Progenitor cell of endocrine pancreas (in vitro differentiated cells): ENCODE measurements around the gene BMPR1A. TPM values are rescaled to one million over a fixed set of nuclear protein-coding genes. Genes with fewer than 3 reads are reported as not detected.

Experiments
- DNase-seq: peaks from one replicate; pipeline ENCODE4 v3.0.0; 2021; ENCODE audit warnings: low spot score; ENCODE audit not compliant: unreplicated experiment
- H3K27ac Mint-ChIP-seq: 2 replicates; pipeline ENCODE4 v1.8.0; 2021; ENCODE audit warnings: mild to moderate bottlenecking, moderate library complexity, mixed read lengths
- H3K27me3 Mint-ChIP-seq: 2 replicates; pipeline ENCODE4 v1.8.0; 2021; ENCODE audit warnings: mixed read lengths
- H3K36me3 Mint-ChIP-seq: 2 replicates; pipeline ENCODE4 v1.8.0; 2022; ENCODE audit warnings: mixed read lengths; ENCODE audit not compliant: insufficient read depth
- H3K4me1 Mint-ChIP-seq: 2 replicates; pipeline ENCODE4 v1.8.0; 2021; ENCODE audit warnings: low read depth, mixed read lengths
- H3K4me3 Mint-ChIP-seq: 2 replicates; pipeline ENCODE4 v1.8.0; 2021; ENCODE audit warnings: low read depth, mild to moderate bottlenecking, moderate library complexity, mixed read lengths
- H3K9me3 Mint-ChIP-seq: 2 replicates; pipeline ENCODE4 v1.8.0; 2021; ENCODE audit warnings: low read depth, mixed read lengths
- CTCF ChIP-seq: fragments of 200-600 bp; sonication (generic); IDR thresholded peaks from one replicate; pipeline ENCODE4 v1.5.0; 2021; ENCODE audit warnings: antibody characterized with exemption, mild to moderate bottlenecking; ENCODE audit not compliant: unreplicated experiment
- total RNA-seq: library from RNA; stranded (reverse); gene quantifications from 2 replicates; pipeline ENCODE4 v1.2.1, GENCODE V29; 2021

BMPR1A gene
- total RNA-seq, 1 donor from 2014 or later = 89.7 TPM

- Mint-ChIP-seq H3K27me3 (no peaks in the 10 kb centered on the region), H3K9me3 (no peaks in the 10 kb centered on the region), H3K36me3 (peaks cover 32% of the 10 kb centered on the region), H3K4me1 (no peaks in the 10 kb centered on the region), H3K4me3 (no peak overlapping the region), H3K27ac (no peak overlapping the region)
- DNase-seq = no peak
- no peak for TF ChIP-seq CTCF
Observed at GRCh38 chr10:86914734-86915133, 158.3 kb downstream of the BMPR1A start.

GRCh38 chr10:86918022-86918471 is 161.6 kb downstream of the BMPR1A start:
- H3K4me3 Mint-ChIP-seq = no peak overlapping the region
- TF ChIP-seq CTCF = no peak
- no peak overlapping the region for H3K27ac Mint-ChIP-seq
- no peak for DNase-seq
- H3K36me3 Mint-ChIP-seq = peaks cover 34% of the 10 kb centered on the region
- H3K9me3 Mint-ChIP-seq = no peaks in the 10 kb centered on the region
- no peaks in the 10 kb centered on the region for H3K27me3 Mint-ChIP-seq
- H3K4me1 Mint-ChIP-seq = no peaks in the 10 kb centered on the region

DNA sequence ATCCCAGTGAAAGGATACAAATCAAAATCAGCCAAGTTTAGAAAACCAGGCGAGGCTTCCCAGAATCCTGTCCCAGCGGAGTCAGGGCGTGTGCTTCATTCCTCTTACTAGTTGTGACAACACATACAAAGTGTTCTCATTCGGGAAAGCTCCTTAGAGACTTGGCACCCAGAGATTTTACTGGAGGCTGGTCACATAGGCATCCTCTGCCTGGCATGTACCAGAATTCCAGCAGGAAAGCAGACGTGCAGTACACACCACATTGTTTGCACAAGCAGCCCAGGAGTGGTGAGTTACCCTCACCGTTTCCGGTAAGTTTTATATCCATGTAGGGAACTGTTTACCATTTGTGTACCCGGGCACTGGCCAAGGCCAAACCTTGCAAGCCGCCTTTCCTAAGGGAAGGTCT is 166.1 kb downstream of the BMPR1A start:
- peaks cover 16% of the 10 kb centered on the region for H3K36me3 Mint-ChIP-seq
- DNase-seq = no peak
- no peaks in the 10 kb centered on the region for H3K27me3 Mint-ChIP-seq
- no peak overlapping the region for H3K4me3 Mint-ChIP-seq
- no peaks in the 10 kb centered on the region for H3K4me1 Mint-ChIP-seq
- no peaks in the 10 kb centered on the region for H3K9me3 Mint-ChIP-seq
- no peak for TF ChIP-seq CTCF
- no peak overlapping the region for H3K27ac Mint-ChIP-seq

- H3K27me3 Mint-ChIP-seq = no peaks in the 10 kb centered on the region
- H3K9me3 Mint-ChIP-seq = no peaks in the 10 kb centered on the region
- TF ChIP-seq CTCF = no peak
- no peak for DNase-seq
- H3K36me3 Mint-ChIP-seq = peaks cover 10% of the 10 kb centered on the region
- H3K4me1 Mint-ChIP-seq = peaks cover 3% of the 10 kb centered on the region
- H3K4me3 Mint-ChIP-seq = no peak overlapping the region
- H3K27ac Mint-ChIP-seq = no peak overlapping the region
Observed at GRCh38 chr10:86929468-86930380, 173.3 kb downstream of the BMPR1A start.

DNA sequence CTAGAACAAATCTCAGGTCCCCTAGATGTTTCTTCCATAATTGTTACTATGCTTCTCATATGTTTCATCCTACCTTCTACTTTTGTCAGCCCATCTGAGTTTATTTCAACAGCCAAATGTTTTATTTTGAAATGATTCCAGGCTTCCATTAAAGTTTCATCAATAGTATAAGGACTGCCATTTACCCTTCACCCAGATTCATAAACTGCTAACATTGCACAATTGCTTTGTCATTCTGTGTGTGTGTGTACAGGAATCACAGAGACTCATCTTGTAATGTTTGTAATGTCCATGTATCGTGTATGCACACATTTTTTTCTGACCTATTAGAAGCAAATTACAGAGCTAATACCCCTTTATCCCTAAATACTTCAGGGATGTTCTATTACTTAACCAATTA is 175.5 kb downstream of the BMPR1A start:
- no peak for DNase-seq
- no peak for TF ChIP-seq CTCF
- Mint-ChIP-seq H3K27me3 (no peaks in the 10 kb centered on the region), H3K27ac (no peak overlapping the region), H3K9me3 (no peaks in the 10 kb centered on the region), H3K4me3 (no peak overlapping the region), H3K4me1 (peaks cover 3% of the 10 kb centered on the region), H3K36me3 (peaks cover 10% of the 10 kb centered on the region)
